Omental fat pad (tissue), 4 donors: ENCODE measurements around the gene EFEMP1. TPM values are rescaled to one million over a fixed set of nuclear protein-coding genes. Genes with fewer than 3 reads are reported as not detected.

Experiments used
- ATAC-seq: fragments of 150-250 bp; one replicate; pipeline ENCODE4 v1.9.1; 2016; ENCODE audit warnings: mild to moderate bottlenecking, moderate library complexity; ENCODE audit not compliant: low FRiP score
- DNase-seq: peaks from one replicate; pipeline ENCODE4 v3.0.0-alpha.2; 2019; ENCODE audit warnings: low spot score
- total RNA-seq, 4 donors: library from RNA; depleted of rRNA; stranded (reverse); fragments of >200 nt; gene quantifications; one replicate each; pipeline ENCODE4 v1.1.0, GENCODE V29; 2016
- TF ChIP-seq, protein P1 (sequence below), 3 donors: fragments of 450-650 bp; IDR thresholded peaks; one replicate each; pipeline ENCODE4 v1.5.1; 2016 to 2017; ENCODE audit warnings: antibody characterized with exemption in 3 of 3, mild to moderate bottlenecking in 3 of 3, moderate library complexity in 2 of 3

The EFEMP1 gene
- total RNA-seq, 4 donors from 2014 or later: 225 to 1,590 (median 659) TPM

DNA sequence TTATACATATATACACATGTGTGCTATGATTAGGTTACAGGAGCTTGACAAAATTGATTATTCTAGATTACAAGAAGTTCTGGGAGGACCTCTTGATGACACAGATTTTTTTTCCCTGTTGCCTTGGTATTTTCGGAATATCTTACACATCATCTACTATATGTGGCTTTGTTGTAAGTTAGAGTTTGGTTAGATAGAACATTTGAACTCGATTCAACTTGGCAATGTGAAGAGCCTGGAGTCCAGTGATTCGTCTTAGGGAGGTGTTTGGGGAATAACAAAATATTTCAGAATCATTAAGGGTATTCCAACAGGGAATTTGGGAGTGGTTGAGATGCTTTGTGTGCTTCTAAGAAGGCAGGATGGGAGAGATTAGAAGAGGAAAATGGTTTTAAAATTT is 39.3 kb upstream of the EFEMP1 start:
- DNase-seq: no peak
- ATAC-seq: no peak
- TF ChIP-seq, protein P1, sequence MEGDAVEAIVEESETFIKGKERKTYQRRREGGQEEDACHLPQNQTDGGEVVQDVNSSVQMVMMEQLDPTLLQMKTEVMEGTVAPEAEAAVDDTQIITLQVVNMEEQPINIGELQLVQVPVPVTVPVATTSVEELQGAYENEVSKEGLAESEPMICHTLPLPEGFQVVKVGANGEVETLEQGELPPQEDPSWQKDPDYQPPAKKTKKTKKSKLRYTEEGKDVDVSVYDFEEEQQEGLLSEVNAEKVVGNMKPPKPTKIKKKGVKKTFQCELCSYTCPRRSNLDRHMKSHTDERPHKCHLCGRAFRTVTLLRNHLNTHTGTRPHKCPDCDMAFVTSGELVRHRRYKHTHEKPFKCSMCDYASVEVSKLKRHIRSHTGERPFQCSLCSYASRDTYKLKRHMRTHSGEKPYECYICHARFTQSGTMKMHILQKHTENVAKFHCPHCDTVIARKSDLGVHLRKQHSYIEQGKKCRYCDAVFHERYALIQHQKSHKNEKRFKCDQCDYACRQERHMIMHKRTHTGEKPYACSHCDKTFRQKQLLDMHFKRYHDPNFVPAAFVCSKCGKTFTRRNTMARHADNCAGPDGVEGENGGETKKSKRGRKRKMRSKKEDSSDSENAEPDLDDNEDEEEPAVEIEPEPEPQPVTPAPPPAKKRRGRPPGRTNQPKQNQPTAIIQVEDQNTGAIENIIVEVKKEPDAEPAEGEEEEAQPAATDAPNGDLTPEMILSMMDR (IDR thresholded peaks at IDR 0.05): no peak

GRCh38 chr2:55961318-55961911 is 37.8 kb upstream of the EFEMP1 start:
- ATAC-seq (no peak), DNase-seq (no peak)
- TF ChIP-seq, protein P1 (IDR thresholded peaks at IDR 0.05): peak in 1 of 3 donors; percentile 12

GRCh38 chr2:55958756-55959155 is 35.2 kb upstream of the EFEMP1 start:
- TF ChIP-seq, protein P1 (IDR thresholded peaks at IDR 0.05): no peak
- ATAC-seq (peak; percentile 5), DNase-seq (no peak)

GRCh38 chr2:55957142-55957541 is 33.6 kb upstream of the EFEMP1 start:
- TF ChIP-seq, protein P1 (IDR thresholded peaks at IDR 0.05): no peak
- DNase-seq: no peak
- peak; percentile 19 for ATAC-seq

DNA sequence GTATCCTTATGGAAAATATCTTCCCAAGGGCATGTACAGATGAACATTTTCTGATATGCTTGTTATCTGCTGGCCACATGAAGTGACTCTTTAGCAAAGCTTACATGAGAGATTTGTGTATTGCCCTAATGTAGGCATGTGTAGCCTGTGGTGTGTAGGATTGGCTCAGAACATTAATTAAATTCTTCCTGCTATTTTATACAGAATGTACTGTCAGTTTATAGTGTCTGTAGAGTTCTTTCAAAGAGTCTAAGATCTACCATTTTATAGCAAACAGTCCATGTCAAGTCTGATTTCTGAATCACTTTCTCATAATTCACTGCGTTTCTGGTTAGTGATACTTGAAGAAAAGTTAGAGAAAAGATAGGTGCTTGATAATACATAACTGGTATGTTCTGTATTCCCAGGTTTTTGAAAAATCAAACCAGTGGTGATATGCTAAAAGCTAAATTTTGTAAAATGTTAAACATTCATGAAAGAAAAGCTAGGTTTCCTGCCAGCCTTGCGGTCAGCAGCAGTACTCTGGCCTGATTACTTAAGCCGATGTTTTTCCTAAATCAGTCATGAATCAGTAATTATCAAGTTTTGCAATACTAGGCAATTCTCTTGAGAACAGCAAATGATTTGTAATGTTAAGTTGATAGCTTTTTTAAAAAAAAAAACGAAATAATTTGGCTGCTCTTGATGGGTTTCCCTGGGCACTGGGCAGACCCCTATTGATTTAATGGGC is 30.9 kb upstream of the EFEMP1 start:
- TF ChIP-seq, protein P1 (IDR thresholded peaks at IDR 0.05): no peak
- DNase-seq: no peak
- ATAC-seq: peak; percentile 45

DNA sequence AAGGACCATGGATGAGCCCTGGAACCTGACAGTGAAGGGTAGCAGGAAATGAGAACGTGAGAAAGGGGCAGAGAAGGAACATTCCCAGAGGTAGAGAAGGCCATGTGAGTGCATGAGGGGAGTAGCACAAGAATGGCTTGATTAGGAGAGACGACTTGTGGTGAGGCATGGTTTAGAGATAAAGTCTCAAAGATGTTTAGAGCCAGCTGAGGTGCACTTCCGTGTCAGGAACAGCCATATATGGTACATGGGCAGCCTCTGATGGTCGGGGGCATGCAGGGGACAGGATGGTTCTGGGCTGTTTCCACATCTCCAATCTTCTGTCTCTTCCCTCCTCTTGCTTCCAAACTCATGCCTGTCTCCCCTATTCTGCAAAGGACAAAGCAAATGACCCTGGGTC is 28.8 kb upstream of the EFEMP1 start:
- TF ChIP-seq, protein P1 (IDR thresholded peaks at IDR 0.05): no peak

GRCh38 chr2:55951533-55951932 is 28.0 kb upstream of the EFEMP1 start:
- TF ChIP-seq, protein P1 (IDR thresholded peaks at IDR 0.05): no peak
- no peak for ATAC-seq
- no peak for DNase-seq

More for the DNA sequence above, 28.8 kb upstream of the EFEMP1 start:
- ATAC-seq (no peak), DNase-seq (no peak)
